GM23248 (cell line): ENCODE measurements around the gene EP400. TPM values are rescaled to one million over a fixed set of nuclear protein-coding genes. Genes with fewer than 3 reads are reported as not detected.
"Not testable (repeated sequence)": the region's sequence is repeated elsewhere in the genome, so short reads cannot be mapped to it uniquely, and the experiment has no call there.

Experiments
- DNase-seq: peaks from one replicate; pipeline ENCODE4 v3.0.0-alpha.2; 2015
- H2AFZ ChIP-seq: fragments of 200-600 bp; sonication (generic); 2 replicates; pipeline ENCODE4 v1.6.1; 2016; ENCODE audit warnings: antibody characterized with exemption
- H3F3A ChIP-seq: fragments of 200-600 bp; sonication (generic); 2 replicates; pipeline ENCODE4 v1.6.1; 2016; ENCODE audit warnings: mild to moderate bottlenecking, antibody characterized with exemption, mixed run types; ENCODE audit not compliant: insufficient read depth
- H3K27ac ChIP-seq: fragments of 200-600 bp; sonication (generic); 2 replicates; pipeline ENCODE4 v1.5.1; 2016; ENCODE audit warnings: mild to moderate bottlenecking
- H3K27me3 ChIP-seq: fragments of 200-600 bp; sonication (generic); replicated peaks from 2 replicates; pipeline ENCODE4 v1.6.1; 2016; ENCODE audit warnings: mild to moderate bottlenecking; ENCODE audit not compliant: insufficient read depth
- H3K36me3 ChIP-seq: fragments of 200-600 bp; sonication (generic); 2 replicates; pipeline ENCODE4 v1.6.1; 2016; ENCODE audit warnings: low read depth, mild to moderate bottlenecking
- H3K4me1 ChIP-seq: fragments of 200-600 bp; sonication (generic); 2 replicates; pipeline ENCODE4 v1.6.1; 2016; ENCODE audit warnings: mild to moderate bottlenecking; ENCODE audit not compliant: insufficient read depth
- H3K4me2 ChIP-seq: fragments of 200-600 bp; sonication (generic); one replicate; pipeline ENCODE4 v1.6.1; 2016; ENCODE audit warnings: mild to moderate bottlenecking; ENCODE audit not compliant: unreplicated experiment
- H3K4me3 ChIP-seq: fragments of 200-600 bp; sonication (generic); 2 replicates; pipeline ENCODE4 v1.5.1; 2016; ENCODE audit warnings: mild to moderate bottlenecking
- H3K79me2 ChIP-seq: fragments of 200-600 bp; sonication (generic); 2 replicates; pipeline ENCODE4 v1.6.1; 2016; ENCODE audit warnings: mild to moderate bottlenecking; ENCODE audit not compliant: insufficient read depth
- H3K9ac ChIP-seq: fragments of 200-600 bp; sonication (generic); 2 replicates; pipeline ENCODE4 v1.6.1; 2016; ENCODE audit warnings: mild to moderate bottlenecking
- H3K9me2 ChIP-seq: fragments of 200-600 bp; sonication (generic); 2 replicates; pipeline ENCODE4 v1.6.1; 2016; ENCODE audit warnings: mixed run types, mild to moderate bottlenecking, moderate library complexity; ENCODE audit not compliant: insufficient read depth
- H3K9me3 ChIP-seq: fragments of 200-600 bp; sonication (generic); one replicate; pipeline ENCODE4 v1.6.1; 2017; ENCODE audit warnings: low read depth
- H4K20me1 ChIP-seq: fragments of 200-600 bp; sonication (generic); 2 replicates; pipeline ENCODE4 v1.6.0; 2016; ENCODE audit not compliant: insufficient read depth
- EZH2 ChIP-seq: fragments of 200-600 bp; sonication (generic); IDR thresholded peaks from 2 replicates; pipeline ENCODE4 v1.6.1; 2018; ENCODE audit warnings: antibody characterized with exemption, mild to moderate bottlenecking; ENCODE audit not compliant: insufficient read depth, poor library complexity, severe bottlenecking
- EZH2phosphoT487 ChIP-seq: fragments of 200-600 bp; sonication (generic); IDR thresholded peaks from 2 replicates; pipeline ENCODE4 v1.6.1; 2018; ENCODE audit warnings: antibody characterized with exemption, moderate library complexity, mild to moderate bottlenecking, low read depth; ENCODE audit not compliant: insufficient read depth
- WGBS, 2 experiments: methylation state at CpG; one replicate each; pipeline ENCODE4 v1.1.6; 2015 to 2017; ENCODE audit warnings: low lambda C conversion rate in 2 of 2, low coverage in 1 of 2; ENCODE audit errors: missing lambda C conversion rate in 2 of 2; 5-methylcytosine and 5-hydroxymethylcytosine counted together
- in situ Hi-C: fragments of 300-500 bp; cut with MboI; formaldehyde crosslinking; loops from 2 replicates; pipeline ENCODE4 v1.15.0; 2020
- polyA plus RNA-seq: library from polyadenylated mRNA; unstranded; fragments of >200 nt; fragmentation: Nextera tagmentation; extraction: Ambion mirVana; gene quantifications from 2 replicates; pipeline ENCODE4 v1.2.1, GENCODE V29; 2016
- total RNA-seq: library from RNA; depleted of rRNA; stranded (reverse); fragments of >200 nt; shearing (Covaris generic); gene quantifications from 2 replicates; pipeline ENCODE4 v1.2.3, GENCODE V29; 2014

Gene EP400
- total and polyA plus RNA-seq, 2 experiments from 2014 or later, result 8.6 to 9.4 TPM

GRCh38 chr12:132078190-132078589 is 128.4 kb downstream of the EP400 start:
- no peak overlapping the region for H2AFZ ChIP-seq
- 0 out of 2 replicates have a peak overlapping the region, but pooled peaks have one; percentile 7 for H3K27ac ChIP-seq

DNA sequence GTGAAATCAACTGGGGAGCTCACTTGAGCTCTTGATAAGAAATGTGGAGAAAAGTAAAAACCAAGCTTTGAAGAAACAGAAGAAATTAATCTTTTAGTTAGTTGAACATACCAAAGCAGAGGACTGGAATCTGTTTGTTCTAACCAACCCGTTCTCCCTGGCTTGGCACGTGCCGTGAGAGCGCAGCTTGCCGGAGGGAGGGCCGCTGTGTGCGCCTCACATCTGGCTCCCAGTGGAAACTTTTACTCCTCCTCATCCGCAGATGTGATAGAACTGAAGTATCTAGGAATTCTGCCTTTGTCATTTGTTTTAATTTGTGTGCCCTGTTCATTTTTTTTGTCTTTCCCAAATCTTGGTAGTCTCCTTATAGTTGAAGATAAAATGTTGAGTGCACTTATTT is 129.5 kb downstream of the EP400 start:
- Histone ChIP-seq H3K36me3 (peaks cover 15% of the 10 kb centered on the region; the same call in 1 of the 2 replicates), H2AFZ (no peak overlapping the region), H3K4me1 (peaks cover 10% of the 10 kb centered on the region), H3K9me3 (no peaks in the 10 kb centered on the region), H3F3A (peaks cover 7% of the 10 kb centered on the region), H3K9me2 (no peaks in the 10 kb centered on the region), H3K27ac (no peak overlapping the region), H4K20me1 (no peaks in the 10 kb centered on the region), H3K27me3 (no peaks in the 10 kb centered on the region), H3K4me3 (no peak overlapping the region), H3K9ac (no peak overlapping the region), H3K4me2 (no peak overlapping the region), H3K79me2 (0 out of 2 replicates have a peak, but pooled peaks cover under 1% of the 10 kb centered on the region)
- in situ Hi-C loops, result no loop called here
- WGBS, 2 experiments, result 72 to 78% methylated on average over 8 of the region's 8 CpGs
- no peak for DNase-seq
- TF ChIP-seq EZH2phosphoT487 (no peak), EZH2 (no peak)

More at GRCh38 chr12:132078190-132078589, 128.4 kb downstream of the EP400 start:
- Histone ChIP-seq H3K9me3 (no peaks in the 10 kb centered on the region), H3K36me3 (peaks cover 15% of the 10 kb centered on the region; the same call in 1 of the 2 replicates), H4K20me1 (no peaks in the 10 kb centered on the region), H3K79me2 (no peaks in the 10 kb centered on the region), H3K27me3 (no peaks in the 10 kb centered on the region), H3K4me3 (no peak overlapping the region), H3F3A (peaks cover 7% of the 10 kb centered on the region; the same call in 1 of the 2 replicates), H3K9me2 (no peaks in the 10 kb centered on the region), H3K4me2 (no peak overlapping the region), H3K4me1 (peaks cover 6% of the 10 kb centered on the region), H3K9ac (no peak overlapping the region)
- peak; percentile 83 for DNase-seq
- in situ Hi-C loops, result no loop called here
- WGBS, 2 experiments, result 42 to 46% methylated on average over 6 of the region's 6 CpGs
- TF ChIP-seq EZH2phosphoT487 (no peak), EZH2 (no peak)

GRCh38 chr12:132079695-132080094 is 130.0 kb downstream of the EP400 start:
- WGBS, 2 experiments, result 78% methylated on average over 12 of the region's 12 CpGs
- H4K20me1 ChIP-seq, result no peaks in the 10 kb centered on the region
- in situ Hi-C loops, result no loop called here

DNA sequence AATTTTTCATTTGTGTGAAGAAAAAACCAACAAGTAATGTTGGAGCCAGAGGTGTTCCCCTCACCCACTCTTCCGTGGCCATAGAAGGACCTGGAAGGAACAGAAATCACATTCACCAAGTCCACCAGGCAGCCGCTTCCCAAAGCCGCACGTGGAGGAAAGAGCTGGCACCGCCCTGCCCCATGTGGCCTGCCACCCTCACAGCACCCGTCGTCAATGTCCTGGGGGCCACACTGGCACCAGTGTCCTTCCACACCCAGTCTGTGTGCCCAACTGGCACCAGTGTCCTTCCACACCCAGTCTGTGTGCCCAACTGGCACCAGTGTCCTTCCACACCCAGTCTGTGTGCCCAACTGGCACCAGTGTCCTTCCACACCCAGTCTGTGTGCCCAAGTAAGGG is 130.8 kb downstream of the EP400 start:
- H3K4me2 ChIP-seq, H2AFZ ChIP-seq, H4K20me1 ChIP-seq, DNase-seq, H3K9ac ChIP-seq, H3K9me2 ChIP-seq, H3K4me3 ChIP-seq, H3K27me3 ChIP-seq, H3K9me3 ChIP-seq, in situ Hi-C loops, H3K27ac ChIP-seq: not testable (repeated sequence)
- WGBS, 2 experiments, result 68 to 79% methylated on average over 7 of the region's 7 CpGs
- Histone ChIP-seq H3K4me1 (peaks cover 13% of the 10 kb centered on the region), H3K79me2 (peaks cover 12% of the 10 kb centered on the region), H3K36me3 (peaks cover 15% of the 10 kb centered on the region; the same call in 1 of the 2 replicates), H3F3A (peaks cover 11% of the 10 kb centered on the region)

More at GRCh38 chr12:132079695-132080094, 130.0 kb downstream of the EP400 start:
- TF ChIP-seq EZH2, result no peak
- no peak for TF ChIP-seq EZH2phosphoT487
- Histone ChIP-seq H3K4me1 (peaks cover 10% of the 10 kb centered on the region), H3K9ac (no peak overlapping the region), H3K27ac (no peak overlapping the region), H3K36me3 (peaks cover 15% of the 10 kb centered on the region; the same call in 1 of the 2 replicates), H3F3A (peaks cover 7% of the 10 kb centered on the region), H3K4me3 (no peak overlapping the region), H3K4me2 (no peak overlapping the region), H3K27me3 (no peaks in the 10 kb centered on the region), H3K9me3 (no peaks in the 10 kb centered on the region), H2AFZ (no peak overlapping the region), H3K79me2 (peaks cover 4% of the 10 kb centered on the region), H3K9me2 (no peaks in the 10 kb centered on the region)
- DNase-seq, result no peak

- no peak for DNase-seq
- WGBS, 2 experiments, result 98 to 99% methylated on average over 9 of the region's 9 CpGs
- Histone ChIP-seq H3K9ac (no peak overlapping the region), H3K4me2 (no peak overlapping the region), H3K4me1 (peaks cover 20% of the 10 kb centered on the region), H2AFZ (no peak overlapping the region), H3K4me3 (no peak overlapping the region), H3K36me3 (peaks cover 8% of the 10 kb centered on the region), H3K9me3 (no peaks in the 10 kb centered on the region), H3K79me2 (peaks cover 21% of the 10 kb centered on the region), H3K9me2 (no peaks in the 10 kb centered on the region), H3K27me3 (no peaks in the 10 kb centered on the region), H4K20me1 (no peaks in the 10 kb centered on the region), H3F3A (peaks cover 14% of the 10 kb centered on the region), H3K27ac (no peak overlapping the region)
- no peak for TF ChIP-seq EZH2
- no peak for TF ChIP-seq EZH2phosphoT487
- in situ Hi-C loops, result no loop called here
Observed at GRCh38 chr12:132081423-132081822, 131.7 kb downstream of the EP400 start.
